CD4-positive, alpha-beta T cell treated with Interleukin-6 for 4 hours (primary cell): Measurements from ENCODE around the gene GOLGA6L10.
"Not testable (repeated sequence)": the region's sequence is repeated elsewhere in the genome, so short reads cannot be mapped to it uniquely, and the experiment has no call there.

Experiments
- DNase-seq: peaks from one replicate; pipeline ENCODE4 v3.0.0-alpha.2; 2020; ENCODE audit warnings: mixed read lengths

Gene GOLGA6L10

GRCh38 chr15:82317091-82317489 lies 32.2 kb downstream of the GOLGA6L10 start:
- DNase-seq, result no peak

DNA sequence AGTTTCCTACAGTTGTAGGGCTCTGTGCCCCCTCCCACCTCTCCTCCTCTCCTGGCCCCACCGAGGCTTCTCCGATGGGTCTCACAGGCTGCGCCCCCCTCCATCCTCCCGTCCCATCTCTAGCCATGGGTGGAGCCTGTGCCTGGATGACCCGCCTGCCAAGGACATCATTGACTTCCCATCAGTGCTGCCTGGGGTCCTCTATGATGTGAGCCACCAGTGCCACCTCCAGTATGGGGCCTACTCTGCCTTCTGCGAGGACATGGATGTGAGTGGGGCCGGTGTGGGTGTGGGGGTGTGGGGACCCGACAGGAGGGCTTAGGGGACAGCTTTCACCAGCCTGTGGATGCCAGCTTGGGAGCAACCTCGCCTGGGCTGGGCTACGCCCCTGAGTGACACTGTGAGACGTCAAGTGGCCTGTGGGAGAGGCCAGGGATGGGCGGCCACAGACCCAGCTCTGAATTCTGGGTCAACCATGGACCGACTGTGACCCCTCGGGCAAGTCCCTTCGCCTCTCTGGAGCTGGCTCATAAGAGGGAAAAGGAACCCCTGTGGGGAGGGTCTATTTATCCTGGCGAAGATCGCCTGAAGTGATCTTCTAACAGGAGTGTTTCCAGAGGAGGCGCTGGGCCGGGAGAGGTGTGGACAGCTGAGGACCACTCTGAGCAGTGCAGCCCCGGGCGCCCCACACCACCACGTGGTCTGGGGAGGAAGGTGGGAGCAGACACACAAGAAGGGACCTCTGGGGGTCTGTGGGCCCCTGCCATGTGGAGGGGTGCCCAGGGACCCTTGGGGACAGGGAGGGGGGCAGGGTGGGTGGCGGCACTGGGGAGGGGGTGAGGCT lies 32.8 kb downstream of the GOLGA6L10 start:
- not testable (repeated sequence) for DNase-seq

GRCh38 chr15:82315519-82316246 lies 33.6 kb downstream of the GOLGA6L10 start:
- DNase-seq, result no peak

GRCh38 chr15:82314769-82315518 lies 34.3 kb downstream of the GOLGA6L10 start:
- no peak for DNase-seq

GRCh38 chr15:82313951-82314768 lies 35.1 kb downstream of the GOLGA6L10 start:
- not testable (repeated sequence) for DNase-seq

GRCh38 chr15:82313446-82313845 lies 35.8 kb downstream of the GOLGA6L10 start:
- no peak for DNase-seq

DNA sequence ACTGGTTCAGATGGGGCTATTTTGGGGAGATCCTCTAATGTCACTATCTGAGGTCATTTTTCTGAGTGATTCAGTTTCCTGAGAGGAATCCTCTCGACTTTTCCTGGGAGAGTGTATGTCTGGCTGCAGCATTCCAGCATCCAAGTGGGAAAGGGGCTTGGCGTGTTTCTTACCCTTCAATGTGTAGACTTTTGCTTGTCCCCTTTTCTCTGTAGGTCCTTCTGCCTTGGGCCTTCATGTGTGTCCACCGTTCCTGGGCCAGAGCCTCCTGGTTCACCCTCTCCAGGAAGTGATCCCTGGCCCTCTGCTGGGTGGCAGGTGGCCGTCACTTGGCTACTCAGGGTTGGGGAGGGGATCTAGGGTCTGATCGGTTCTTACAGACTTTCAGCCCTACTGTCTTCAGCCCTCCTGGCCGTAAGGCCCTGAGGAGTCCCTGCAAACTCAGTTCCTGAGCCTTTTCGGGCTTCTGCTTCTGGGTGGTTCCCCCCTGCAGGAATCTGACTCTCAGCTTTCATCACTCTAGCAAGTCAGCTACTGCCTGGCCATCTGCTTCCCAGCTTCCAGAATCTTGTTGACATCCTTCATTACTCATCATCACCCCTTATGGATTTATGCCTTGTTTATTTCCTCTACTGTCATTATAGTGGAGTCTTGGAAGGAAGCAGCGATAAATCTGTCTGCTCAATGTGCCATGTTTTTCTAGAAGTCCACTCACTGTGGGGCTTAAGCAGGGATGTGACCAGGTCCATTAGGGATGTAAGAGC lies 36.5 kb downstream of the GOLGA6L10 start:
- no peak for DNase-seq

DNA sequence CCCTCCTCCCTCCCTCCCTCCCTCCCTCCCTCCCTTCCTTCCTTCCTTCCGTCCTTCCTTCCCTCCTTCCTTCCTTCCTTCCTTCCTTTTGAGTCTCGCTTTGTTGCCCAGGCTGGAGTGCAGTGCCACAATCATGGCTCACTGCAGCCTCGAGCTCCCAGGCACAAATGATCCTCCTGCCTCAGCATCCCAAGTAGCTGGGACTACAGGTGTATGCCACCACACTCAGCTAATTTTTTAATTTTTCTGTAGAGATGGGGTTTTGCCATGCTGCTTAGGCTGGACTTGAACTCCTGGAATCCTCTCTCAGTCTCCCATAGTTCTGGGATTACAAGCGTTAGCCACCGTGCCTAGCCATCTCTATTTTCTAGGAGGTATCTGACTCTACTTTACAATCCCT lies 38.0 kb downstream of the GOLGA6L10 start:
- DNase-seq, result not testable (repeated sequence)

- no peak for DNase-seq
Observed at GRCh38 chr15:82309802-82310201, 39.5 kb downstream of the GOLGA6L10 start.

- DNase-seq, result no peak
Observed at GRCh38 chr15:82307714-82308081, 41.6 kb downstream of the GOLGA6L10 start.

DNA sequence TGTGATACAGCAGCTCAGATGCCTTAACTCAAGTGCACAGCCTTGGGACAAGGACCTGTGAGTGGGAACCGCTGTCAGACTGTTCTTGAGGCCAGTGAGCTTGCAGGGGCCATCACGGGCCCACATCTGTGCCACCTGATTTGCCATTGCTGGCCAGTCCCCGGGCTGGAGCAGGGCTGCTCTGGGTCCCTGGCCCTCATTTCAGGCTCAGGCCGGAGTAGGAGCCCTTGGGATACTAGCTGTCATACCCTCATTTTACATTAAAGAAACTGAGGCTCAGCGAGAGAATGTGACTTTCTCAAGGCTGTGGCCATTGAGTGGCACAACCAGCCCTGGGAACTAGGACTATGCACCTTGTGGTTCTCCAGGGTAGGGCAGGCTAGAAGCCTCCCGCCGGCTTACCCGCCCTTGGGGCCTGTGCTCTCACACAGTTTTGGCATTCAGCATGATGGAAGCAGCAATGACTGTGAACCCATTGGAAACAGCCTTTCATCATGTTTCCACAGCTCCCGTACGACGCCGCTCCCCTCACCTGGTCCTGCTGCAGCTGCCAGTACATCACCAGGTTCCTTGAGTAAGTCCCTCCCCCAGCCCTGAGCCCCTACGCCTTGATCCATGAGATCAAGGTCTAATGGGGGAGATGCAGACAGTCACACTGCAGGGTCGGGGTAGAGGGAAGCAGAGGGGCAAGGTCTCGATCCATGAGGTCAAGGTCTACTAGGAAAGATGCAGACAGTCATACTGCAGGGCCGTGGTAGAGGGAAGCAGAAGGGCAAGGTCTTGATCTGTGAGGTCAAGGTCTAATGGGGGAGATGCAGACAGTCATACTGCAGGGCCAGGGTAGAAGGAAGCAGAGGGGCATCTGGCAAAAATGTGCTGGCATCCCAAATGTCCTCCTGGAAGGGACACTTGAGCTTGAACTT lies 42.2 kb downstream of the GOLGA6L10 start:
- DNase-seq, result no peak

- no peak for DNase-seq
Observed at GRCh38 chr15:82305621-82306048, 43.6 kb downstream of the GOLGA6L10 start.

GRCh38 chr15:82304778-82305090 lies 44.5 kb downstream of the GOLGA6L10 start:
- no peak for DNase-seq

DNA sequence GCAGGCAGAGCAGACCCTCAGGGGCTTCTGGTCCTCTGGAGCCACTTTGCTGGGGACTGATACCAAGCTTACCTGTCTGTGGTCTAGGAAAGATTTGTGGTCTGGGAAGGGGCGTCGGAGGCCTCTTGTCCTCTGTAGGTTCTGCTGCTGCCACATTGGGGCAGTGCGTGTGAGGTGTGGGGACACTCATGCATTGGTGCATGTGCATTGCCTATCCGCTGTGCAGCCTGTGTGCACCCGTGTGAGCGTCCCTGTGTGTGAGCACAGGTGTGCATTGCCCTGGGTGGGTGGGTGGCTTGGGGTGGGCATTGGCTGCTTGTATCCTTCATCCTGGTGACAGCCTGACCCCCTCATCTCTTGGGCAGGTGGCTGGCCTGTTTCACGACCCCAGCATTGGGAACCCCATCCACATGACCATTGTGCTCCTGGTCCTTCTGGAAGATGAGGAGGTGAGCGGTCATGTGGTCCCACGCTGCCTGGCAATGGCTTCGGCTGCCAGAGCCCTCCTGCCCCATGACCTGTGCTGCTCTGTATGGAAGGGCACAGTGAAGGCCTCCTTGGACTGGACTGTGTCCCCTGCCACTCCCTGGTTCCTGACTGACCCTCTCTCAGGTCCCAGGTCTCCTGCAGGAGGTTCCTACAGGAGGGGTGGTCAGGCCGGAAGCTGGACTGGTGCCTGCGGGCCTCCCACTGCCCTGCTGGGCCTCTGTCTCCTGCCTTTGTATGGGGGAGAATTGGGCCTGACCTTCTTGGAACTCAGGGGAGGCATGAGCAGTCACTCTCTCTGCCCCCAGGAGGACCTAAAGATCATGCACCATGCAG lies 45.1 kb downstream of the GOLGA6L10 start:
- no peak for DNase-seq

GRCh38 chr15:82301296-82302016 lies 47.8 kb downstream of the GOLGA6L10 start:
- no peak for DNase-seq

DNA sequence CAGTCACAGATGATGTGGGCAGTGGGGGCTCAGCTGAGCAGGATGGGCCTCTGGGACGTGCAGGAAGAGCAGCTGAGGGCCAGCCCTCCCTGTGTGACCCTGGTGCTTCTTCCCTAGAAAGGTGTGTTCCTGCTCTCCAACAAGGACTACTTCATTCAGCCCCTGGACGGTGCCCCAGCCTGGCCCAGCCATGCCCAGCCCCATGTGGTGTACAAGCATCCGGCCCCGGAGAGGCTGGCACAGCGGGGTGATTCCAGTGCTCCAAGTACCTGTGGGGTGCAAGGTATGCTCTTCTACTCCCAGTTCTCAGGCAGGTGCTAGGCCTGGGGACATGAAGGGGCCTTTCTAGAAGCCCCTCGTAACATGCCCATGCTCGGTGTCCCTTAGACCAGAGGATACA lies 48.4 kb downstream of the GOLGA6L10 start:
- no peak for DNase-seq

DNA sequence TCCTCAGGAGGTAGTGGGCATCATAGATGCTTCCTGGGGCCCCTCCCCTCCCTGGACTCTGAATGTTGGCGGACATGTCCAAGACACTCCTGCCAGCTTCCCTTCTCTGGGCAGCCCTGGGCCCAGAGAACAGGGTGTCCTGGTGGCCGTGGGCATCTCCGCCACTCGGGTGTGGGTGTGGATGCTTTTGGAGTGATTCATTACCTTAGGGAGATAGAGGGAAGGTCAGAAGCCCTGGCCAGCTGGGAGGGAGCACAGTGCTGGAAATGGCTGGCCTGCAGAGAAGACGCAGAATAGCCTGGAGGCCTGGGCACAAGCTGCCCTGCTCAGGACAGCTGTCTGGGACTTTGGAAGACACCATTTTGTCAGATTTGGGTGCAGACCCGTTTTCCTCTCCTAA lies 48.9 kb downstream of the GOLGA6L10 start:
- DNase-seq, result not testable (repeated sequence)

GRCh38 chr15:82299511-82299914 lies 49.8 kb downstream of the GOLGA6L10 start:
- DNase-seq, result not testable (repeated sequence)

GRCh38 chr15:82298520-82298919 lies 50.8 kb downstream of the GOLGA6L10 start:
- peak; percentile 82 for DNase-seq
